Renal cortical epithelial cell (primary cell): Measurements from ENCODE around the gene FAM222B. TPM values are rescaled to one million over a fixed set of nuclear protein-coding genes. Genes with fewer than 3 reads are reported as not detected.

ENCODE experiments used
- DNase-seq: peaks from one replicate; pipeline ENCODE4 v3.0.0-alpha.2; 2011; ENCODE audit warnings: low read depth
- total RNA-seq: library from RNA; depleted of rRNA; stranded (reverse); fragments of >200 nt; gene quantifications from 2 replicates; pipeline ENCODE4 v1.2.3, GENCODE V29; 2014

Gene FAM222B
- total RNA-seq, 1 donor from 2014 or later: 14.9 TPM

DNA sequence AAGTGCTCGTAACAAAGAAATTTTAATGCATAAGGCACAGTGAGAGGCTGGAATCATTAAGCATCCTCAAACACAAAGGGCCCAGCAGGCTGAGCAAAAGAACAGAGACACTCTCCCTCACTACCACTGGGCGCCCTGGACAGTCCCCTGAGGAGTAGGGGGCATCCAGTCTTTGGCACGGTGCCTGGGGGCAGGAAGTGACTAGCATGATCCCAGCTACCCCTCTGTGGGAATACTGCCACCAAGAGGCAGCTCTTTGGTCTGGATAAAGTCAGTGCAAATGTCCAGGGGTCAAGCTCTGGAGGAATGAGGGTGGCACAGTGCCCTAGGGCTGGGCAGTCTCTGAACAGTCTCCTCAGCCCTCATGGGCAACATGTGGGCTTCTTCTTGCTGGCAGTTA, 128.3 kb downstream of the FAM222B start:
- no peak for DNase-seq

GRCh38 chr17:28712705-28713415, 129.7 kb downstream of the FAM222B start:
- no peak for DNase-seq

DNA sequence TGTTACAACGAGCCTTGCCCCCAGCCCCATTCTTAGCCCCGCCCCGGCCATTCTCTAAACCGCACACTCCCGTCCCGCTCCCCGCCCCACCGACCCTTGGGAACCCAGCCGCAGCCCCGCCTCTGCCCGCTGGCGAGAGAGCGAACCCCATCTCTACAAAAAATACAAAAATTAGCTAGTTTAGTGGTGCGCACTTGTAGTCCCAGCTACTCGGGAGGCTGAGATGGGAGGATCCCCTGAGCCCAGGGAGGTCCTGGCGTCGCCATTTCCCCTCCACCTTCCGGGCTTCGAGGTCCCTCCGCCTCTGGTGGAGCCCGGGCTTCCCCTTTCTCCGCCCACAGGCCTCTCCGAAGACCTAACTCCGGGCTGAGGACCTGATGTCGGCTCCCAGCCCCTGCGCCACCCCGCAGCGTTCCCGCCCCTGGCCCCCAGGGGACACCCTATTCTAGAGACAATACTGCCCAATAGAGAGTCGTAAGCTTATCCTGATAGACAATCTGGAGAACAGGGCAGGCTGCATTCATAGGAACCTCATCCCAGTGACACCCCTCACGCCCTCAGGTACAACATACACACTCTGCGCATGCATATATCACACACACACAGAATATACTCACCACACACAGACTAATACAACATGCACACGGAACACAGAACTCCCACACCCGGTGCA, 130.4 kb downstream of the FAM222B start:
- no peak for DNase-seq

DNA sequence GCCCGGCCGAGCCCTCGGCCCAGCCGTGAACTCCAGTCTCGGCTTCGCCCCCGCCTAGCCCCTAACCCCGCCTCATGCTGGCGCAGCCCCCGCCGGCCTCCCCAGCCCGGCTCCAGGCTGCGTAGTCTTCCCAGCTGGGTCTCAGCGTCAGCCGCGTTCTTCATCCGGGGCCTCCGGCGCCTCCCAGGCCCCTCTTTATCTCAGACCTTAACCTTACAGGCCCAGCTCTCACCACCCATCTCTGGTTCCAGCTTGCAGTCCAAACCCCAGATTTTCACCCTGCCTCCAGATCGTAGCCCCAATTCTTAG, 130.9 kb downstream of the FAM222B start, which contains the start of gene PROCA1:
TSS of gene PROCA1 (minus strand) at position 166 of the 309 bp plus-strand sequence. CDS start 228 bp downstream, outside the sequence.
- DNase-seq: no peak

DNA sequence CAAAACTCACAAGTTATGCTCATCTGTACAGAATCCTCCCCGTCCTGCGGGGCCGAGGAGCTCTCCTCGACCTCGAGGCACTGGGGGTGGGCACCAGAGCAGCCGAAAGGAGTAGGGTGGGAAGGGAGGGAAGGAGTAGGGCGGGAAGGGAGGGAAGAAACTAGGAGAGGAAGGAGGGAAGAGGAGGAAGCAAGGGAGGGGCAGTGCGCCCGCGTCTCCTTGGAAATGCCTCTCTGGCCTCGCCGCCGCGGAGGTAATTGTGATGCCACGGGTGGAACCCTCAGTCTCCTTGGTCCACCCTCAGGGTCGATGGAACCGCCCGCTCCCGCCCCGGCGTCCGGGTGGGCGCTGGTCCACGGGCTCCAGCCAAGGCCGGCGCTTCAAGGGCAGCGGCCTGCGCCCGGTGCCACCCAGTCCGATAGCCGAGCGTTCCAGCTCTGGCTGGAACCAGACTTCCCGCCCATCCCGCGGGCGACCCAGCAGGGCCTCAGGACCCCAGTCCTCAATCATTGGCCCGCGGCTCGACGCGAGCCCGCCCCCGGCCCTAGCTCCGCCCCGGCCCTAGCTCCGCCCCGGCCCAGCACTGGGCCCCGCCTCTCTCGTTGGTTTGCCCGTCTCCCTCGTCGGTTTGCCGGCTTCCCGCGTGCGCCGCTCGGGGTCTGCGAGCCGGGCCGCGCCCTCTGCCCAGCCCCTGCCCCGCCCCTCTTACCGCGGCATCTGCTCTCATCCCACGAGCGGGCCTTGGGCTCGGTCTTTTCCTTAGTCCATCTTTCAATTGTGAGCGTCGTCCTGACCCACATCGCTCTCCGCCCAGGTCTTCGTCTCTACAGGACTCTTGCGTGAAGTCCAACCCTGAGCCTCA, 131.5 kb downstream of the FAM222B start:
- DNase-seq: peak; percentile 63

DNA sequence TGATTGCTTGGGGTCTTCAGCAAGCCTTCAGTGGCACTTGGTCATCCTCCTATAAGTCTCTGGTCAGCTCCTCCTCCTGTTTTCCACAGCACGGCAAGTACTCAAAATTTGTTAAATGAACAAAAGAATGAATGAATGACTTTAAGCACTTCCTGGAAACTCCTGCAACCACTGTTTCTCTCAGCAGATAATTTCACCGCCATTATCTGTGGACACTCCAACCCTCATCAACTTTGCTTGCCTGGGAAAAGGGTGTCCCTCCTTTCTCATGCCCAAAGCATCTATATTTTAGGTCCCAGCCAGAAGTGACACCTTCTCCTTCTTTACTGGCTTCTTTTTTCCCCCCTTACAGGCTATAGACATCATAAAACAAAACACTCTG, 135.3 kb downstream of the FAM222B start:
- no peak for DNase-seq

DNA sequence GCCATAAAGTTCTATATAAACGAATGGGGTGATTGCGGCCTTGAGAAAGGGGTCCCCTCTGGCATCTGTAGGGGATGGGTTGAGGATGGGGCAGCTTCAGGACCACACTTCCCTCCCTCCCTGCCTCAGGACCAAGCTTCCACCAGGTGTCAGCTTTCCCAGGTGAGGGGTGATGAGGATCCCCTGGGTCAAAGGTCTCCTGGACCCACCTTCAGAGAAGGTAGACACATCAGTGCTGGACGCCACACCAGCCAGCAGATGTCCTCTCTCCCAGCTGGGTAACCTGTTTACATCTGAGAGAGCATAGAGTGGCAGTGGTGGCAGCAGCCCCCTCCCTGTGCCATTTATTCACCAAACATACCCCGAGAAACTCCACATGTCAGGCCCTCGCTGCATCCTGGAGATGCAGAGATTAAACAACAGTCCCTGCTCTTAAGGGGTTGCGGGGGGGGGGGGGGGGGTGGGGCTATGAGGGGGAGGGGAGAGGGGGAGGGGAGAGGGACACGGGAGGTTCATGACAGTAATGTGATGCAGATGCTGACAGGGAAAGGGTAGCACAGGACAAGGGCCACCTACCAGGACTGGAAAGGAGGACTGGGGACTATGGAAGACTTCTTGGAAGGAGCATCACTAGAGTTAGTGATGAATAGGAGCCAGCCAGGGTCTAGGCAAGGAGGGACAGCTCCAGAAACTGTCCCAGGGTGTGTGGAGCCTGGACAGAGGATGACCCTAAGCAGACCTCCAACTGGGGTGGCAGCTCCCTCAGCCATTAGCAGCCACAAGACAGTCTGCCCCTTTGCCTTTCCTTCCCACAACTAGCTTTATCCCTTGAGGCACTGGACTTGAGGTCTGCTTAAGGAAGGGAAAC, 135.9 kb downstream of the FAM222B start:
- no peak for DNase-seq

Other genes starting within 250 kb of the FAM222B start
- 3.3 and 12.5 TPM in 2 replicates for gene SPAG5, start 243.8 kb downstream of the FAM222B start, total RNA-seq
- gene RSKR, start 228.6 kb downstream of the FAM222B start, total RNA-seq: 6.1 and 7.1 TPM in 2 replicates
- gene BLTP2, start 197.6 kb downstream of the FAM222B start, total RNA-seq: 182 and 259 TPM in 2 replicates
- gene SDF2, start 180.9 kb downstream of the FAM222B start, total RNA-seq: 60.7 and 82.5 TPM in 2 replicates
- 22.1 and 92.6 TPM in 2 replicates for gene SUPT6H, start 180.6 kb downstream of the FAM222B start, total RNA-seq
- 0.17 and 1.1 TPM in 2 replicates for gene PROCA1, start 130.9 kb downstream of the FAM222B start, total RNA-seq
- gene RAB34, start 124.9 kb downstream of the FAM222B start, total RNA-seq: 131 and 208 TPM in 2 replicates
- 540 and 600 TPM in 2 replicates for gene RPL23A, start 122.8 kb downstream of the FAM222B start, total RNA-seq
- 8.1 and 18.2 TPM in 2 replicates for gene TLCD1, start 116.6 kb downstream of the FAM222B start, total RNA-seq
- 2.4 and 5.6 TPM in 2 replicates for gene NEK8, start 114.0 kb downstream of the FAM222B start, total RNA-seq
- 63.8 and 103 TPM in 2 replicates for gene TRAF4, start 98.8 kb downstream of the FAM222B start, total RNA-seq
- 25.7 and 42.8 TPM in 2 replicates for gene ERAL1, start 12.2 kb upstream of the FAM222B start, total RNA-seq
- 62.7 and 158 TPM in 2 replicates for gene FLOT2, start 54.9 kb upstream of the FAM222B start, total RNA-seq
- 8.0 and 16.5 TPM in 2 replicates for gene DHRS13, start 60.3 kb upstream of the FAM222B start, total RNA-seq
- gene PHF12, start 108.7 kb upstream of the FAM222B start, total RNA-seq: 12.9 and 47.0 TPM in 2 replicates
- not detected in 2 replicates for gene SEZ6, start 163.2 kb upstream of the FAM222B start, total RNA-seq
- 0.94 TPM in 1 of 2 replicates, not detected in the other for gene PIPOX, start 200.4 kb upstream of the FAM222B start, total RNA-seq